DMS 273 treated with DMSO at 0.1 percent for 48 hours (cell line): ENCODE data around the gene FMNL2.

ENCODE experiments used
- DNase-seq: peaks from one replicate; lab custom pipeline; 2025; lab: John Stamatoyannopoulos, UW

Gene FMNL2

DNA sequence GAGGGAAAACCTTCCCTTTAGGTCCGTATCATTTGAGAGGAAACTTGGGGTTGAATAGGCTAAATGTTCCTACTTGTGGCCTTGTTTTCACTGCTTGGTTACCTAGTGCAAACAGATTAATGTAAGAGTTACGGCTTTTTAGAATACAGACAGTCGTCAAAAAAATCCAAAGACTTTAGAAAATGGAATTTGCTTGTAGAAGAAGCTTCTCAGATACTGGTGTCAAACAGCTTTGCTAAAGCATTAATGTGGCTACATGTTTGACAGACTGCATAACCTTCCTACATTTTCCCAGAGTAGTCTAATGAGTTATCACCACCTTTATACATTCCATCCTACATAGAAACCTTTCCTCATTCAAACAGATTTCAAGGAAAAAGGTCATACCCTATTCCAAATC, 114.6 kb downstream of the FMNL2 start:
- DNase-seq, result no peak

GRCh38 chr2:152450176-152450575, 115.2 kb downstream of the FMNL2 start:
- no peak for DNase-seq

DNA sequence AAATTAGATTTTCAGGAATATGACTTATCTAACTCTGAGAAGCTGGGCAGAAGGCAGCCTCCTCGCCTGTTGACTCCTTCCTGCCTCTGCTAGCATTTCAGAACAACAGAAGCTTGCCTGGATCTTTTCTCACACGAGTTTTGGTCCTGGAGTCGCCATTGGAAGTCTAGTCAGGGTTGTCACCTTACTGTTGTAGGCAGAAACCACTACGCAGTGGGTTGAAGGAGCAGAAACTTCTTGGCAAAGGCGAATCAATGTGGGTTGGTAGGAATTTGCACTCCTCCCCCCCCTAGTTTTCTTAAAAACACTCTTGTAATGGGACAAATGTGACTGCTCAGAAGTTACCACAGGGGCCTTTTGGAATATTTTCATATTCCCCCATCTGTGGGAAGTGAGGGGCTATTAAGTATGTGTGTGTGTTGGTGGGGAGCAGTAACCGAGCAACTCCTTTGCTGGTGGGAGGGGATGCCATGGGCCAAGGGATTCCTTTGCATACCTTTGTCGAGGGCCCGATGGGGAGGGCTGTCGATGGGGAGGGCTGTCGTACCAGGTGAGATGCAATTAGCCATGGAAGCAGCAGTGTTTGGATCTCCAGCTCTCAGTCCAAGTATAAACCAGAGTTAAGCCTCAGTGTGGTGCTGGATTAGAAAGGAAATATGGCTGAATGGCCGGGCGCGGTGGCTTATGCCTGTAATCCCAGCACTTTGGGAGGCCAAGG, 117.4 kb downstream of the FMNL2 start:
- DNase-seq, result no peak

- no peak for DNase-seq
Observed at GRCh38 chr2:152453129-152453911, 118.3 kb downstream of the FMNL2 start.

DNA sequence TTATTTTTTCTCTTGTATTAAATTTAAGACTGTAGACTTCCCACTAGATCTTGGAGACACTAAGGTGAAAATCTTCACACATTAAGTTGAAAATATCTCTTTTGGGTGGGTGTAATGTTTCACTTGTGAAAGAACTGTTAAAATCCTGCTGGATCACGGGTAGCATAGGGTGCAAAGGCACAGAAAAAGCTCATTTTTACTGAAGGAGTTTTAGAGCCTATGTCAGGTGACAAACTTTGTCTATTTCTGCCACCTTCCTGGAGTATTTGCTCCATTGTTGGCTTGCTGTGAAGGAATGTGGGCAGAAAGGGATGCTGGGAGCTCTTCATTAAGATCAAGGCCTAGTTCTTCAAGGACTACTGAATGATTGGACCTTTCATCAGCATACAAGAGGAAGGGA, 119.4 kb downstream of the FMNL2 start:
- no peak for DNase-seq

GRCh38 chr2:152454960-152455359, 120.0 kb downstream of the FMNL2 start:
- DNase-seq, result peak; percentile 46

DNA sequence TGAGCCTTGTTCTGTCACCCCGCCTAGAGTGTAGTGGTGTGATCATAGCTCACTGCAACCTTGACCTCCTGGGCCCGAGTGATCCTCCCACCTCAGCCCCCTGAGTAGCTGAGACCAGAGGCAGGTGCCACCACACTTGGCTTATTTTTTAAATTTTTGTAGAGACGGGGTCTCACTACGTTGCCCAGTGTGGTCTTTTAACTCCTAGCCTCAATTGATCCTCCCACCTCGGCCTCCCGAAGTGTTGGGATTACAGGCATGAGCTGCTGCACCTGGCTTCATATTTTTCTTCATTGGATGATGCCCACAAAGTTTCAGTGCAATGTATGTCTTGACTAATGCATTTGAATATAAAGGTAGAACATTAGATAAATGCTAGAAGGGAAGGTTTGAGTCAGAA, 120.8 kb downstream of the FMNL2 start:
- DNase-seq, result no peak

GRCh38 chr2:152456262-152456661, 121.3 kb downstream of the FMNL2 start:
- no peak for DNase-seq

- DNase-seq, result no peak
Observed at GRCh38 chr2:152458441-152458940, 123.5 kb downstream of the FMNL2 start.

- no peak for DNase-seq
Observed at GRCh38 chr2:152459091-152459490, 124.1 kb downstream of the FMNL2 start.

DNA sequence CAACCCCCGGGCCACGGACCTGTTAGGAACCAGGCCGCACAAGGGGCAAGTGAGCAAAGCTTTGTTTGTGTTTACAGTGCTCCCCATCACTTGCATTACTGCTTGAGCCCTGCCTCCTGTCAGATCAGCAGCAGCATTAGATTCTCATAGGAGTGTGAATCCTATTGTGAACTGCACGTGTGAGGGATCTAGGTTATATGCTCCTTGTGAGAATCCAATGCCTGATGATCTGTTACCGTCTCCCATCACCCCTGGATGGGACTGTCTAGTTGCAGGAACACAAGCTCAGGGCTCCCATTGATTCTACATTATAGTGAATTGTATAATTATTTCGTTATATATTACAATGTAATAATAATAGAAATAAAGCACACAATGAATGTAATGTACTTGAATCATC, 125.6 kb downstream of the FMNL2 start:
- no peak for DNase-seq

DNA sequence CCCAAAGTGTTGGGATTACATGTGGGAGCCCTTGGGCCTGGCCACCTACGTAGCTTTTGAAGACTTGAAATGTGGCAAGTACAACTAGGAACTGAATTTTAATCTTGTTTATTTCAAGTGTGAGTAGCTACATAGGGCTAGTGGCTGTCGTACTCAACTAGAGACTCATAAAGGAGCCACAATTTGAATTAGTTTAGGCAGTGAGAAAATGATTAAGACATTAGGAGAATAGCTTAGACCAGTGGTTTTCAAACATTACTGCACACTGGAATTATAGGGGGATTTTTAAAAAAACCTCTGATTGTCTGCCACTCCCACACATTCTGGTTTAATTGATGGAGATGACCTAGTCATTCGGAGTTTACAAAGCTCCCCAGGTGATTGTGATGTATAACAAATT, 127.1 kb downstream of the FMNL2 start:
- DNase-seq, result no peak

DNA sequence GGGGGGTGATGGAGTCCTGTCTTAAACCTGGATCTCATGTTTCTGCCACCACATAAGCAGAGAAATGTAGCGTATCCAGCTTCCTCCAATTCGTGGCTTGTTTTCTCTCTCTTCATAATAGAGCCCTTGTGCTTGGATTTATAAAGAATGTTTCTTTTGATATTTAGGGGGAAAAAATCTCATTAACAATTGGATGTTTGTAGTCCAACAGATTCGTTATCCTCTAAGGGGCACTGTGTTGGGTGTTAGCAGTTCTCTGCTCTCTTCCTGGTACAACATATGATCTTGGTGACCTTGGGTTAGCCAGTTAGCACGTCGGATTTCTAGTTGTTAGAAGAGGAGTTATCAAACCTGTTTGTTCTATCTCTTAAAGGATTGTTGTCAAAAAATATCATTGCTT, 127.8 kb downstream of the FMNL2 start:
- DNase-seq, result no peak

DNA sequence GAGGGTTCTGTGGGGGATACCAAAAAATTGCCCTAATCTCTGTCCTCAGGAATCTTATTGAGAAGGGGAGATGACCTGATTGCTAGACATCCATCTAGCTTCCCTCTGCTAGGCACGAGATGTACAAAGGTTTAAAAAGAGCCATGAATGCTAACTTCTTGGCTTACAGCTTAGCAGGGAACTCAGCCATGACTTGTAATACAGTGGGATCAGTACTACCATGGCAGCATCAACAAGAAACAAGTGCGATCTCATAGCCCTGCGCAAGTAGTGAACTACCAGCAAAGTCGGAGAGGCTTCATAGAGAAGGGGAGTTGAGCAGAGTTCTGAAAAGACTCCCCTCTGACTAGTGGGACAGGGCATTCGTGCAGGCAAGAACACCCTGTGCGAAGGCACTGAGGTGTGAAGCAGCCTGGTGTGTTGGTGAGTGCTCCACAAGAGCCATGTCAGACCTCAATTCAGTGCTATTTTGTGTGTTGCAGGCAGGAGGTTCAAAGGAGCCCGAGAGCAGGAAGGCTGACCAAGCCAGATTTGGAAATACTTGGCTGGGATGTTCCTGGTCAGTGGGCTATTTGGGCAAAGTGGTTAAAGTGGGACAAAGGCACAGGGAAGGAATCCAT, 130.0 kb downstream of the FMNL2 start:
- DNase-seq, result no peak

DNA sequence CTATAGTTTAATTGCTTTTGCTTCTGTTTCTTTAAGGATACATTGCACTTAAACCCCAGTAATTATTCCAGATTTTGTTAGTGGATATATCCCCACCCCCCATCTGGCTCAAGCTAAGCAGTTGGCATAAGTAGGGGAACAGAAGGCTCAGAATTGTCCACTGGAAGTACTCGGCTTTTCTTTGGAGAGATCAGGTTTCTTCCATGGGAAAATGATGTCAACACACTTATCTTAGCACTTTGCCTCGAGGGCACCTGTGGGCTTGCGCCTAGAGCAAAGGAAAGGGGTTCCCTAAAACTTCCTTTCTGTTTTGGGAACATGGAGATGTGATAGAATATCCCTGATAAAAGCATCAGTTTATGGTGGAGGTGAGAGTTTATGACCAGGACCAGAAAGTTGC, 130.6 kb downstream of the FMNL2 start:
- peak; percentile 92 for DNase-seq

- DNase-seq, result no peak
Observed at GRCh38 chr2:152466041-152466440, 131.1 kb downstream of the FMNL2 start.

DNA sequence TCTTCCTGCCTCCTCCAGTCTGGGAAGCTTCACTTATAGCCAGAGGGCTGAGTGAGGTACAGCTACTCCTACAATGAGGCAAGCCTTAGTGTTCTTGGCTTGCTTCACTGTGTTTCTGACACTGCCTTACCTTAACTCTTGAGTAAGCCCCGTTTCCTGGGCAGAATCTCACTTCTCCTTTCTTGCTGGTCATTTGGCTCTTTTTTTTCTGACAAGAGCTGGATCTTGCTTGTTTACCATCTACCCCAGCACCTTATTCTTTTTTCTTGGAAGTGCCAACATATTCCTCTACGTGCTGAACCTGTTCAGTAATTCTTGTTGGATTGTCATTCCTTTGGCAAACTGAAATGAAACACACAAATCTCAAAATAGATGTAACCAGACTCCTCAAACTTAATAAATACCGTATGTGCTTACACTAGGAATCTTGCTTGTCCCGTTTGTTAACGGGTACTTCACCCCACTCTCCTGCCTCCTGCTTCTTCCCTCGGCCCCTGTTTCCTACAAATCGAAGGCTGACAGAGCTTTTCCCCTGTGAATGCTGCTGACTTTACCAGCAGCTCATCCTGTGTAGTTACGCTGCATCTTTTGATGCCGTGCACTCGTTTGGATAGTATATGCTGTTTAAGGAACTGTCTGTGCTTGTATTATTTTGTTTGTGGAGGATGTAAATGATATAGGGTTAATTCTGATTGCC, 132.2 kb downstream of the FMNL2 start:
- DNase-seq, result no peak

DNA sequence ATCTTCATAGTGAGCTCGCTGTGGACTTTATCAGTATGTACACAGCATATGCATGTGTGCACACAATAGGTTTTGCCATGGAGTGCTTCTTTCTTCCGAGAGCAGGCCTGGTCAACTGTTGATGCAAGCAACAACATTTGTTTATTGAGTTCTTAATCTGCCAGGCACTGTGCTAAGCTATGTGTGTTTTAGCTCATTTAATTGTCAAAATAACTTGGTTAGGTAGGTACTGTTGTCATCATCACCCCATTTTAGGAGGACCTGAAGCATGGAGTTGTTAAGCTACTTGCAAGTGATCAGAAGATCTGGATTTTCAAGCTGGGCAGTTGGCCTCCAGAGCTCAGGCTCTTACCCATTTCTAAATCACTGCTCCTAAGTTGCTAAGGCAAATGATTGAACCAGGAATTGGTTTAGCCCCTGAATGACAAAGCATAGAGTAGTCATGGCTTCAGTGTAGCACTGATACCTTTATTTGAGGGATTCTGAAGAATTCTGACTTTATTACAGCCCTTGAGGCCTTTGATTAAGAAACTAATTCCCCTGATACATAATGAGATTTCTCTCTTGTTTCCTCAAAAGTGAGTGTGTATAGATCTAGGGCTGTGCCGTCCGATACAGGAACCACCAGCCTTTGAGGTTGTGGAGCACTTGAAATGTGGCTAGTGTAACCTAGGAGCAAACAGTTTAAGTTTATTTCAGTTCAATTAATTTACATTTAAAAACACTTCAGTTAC, 132.9 kb downstream of the FMNL2 start:
- DNase-seq, result no peak

- no peak for DNase-seq
Observed at GRCh38 chr2:152468899-152469692, 134.1 kb downstream of the FMNL2 start.
